ENCODE measurements around the gene TNFRSF14.

TNFRSF14 gene

DNA sequence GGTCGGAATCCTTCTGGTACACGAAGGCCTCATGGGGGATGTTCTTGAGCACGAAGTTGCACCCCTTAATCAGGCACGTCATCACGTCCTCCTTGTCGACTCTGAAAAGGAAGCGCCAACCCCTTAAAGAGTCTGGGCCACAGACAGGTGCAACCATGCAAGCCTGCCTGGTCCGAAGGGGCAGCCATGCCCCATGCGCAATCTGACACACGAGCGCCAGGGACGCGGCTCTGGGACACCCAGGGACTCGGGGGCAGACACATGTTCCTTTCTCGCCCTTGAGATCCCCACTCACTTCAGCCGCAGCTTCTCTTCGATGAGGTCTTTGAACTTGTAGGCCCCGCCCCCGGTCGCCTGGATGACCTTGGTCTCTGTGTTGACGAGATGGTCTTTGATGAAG lies 35.4 kb upstream of the TNFRSF14 start:
- no peak for TF ChIP-seq EZH2phosphoT487 (IDR thresholded peaks at IDR 0.05; ENCODE audit: borderline replicate concordance, low read length)
- TF ChIP-seq, protein P1, sequence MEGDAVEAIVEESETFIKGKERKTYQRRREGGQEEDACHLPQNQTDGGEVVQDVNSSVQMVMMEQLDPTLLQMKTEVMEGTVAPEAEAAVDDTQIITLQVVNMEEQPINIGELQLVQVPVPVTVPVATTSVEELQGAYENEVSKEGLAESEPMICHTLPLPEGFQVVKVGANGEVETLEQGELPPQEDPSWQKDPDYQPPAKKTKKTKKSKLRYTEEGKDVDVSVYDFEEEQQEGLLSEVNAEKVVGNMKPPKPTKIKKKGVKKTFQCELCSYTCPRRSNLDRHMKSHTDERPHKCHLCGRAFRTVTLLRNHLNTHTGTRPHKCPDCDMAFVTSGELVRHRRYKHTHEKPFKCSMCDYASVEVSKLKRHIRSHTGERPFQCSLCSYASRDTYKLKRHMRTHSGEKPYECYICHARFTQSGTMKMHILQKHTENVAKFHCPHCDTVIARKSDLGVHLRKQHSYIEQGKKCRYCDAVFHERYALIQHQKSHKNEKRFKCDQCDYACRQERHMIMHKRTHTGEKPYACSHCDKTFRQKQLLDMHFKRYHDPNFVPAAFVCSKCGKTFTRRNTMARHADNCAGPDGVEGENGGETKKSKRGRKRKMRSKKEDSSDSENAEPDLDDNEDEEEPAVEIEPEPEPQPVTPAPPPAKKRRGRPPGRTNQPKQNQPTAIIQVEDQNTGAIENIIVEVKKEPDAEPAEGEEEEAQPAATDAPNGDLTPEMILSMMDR (IDR thresholded peaks at IDR 0.05; ENCODE audit: low read depth, low read length, poor library complexity, severe bottlenecking): no peak
- Histone ChIP-seq H3K27ac (ENCODE audit: low read depth, low read length) (no peak overlapping the region), H3F3A (ENCODE audit: control insufficient read depth, insufficient read depth) (no peaks in the 10 kb centered on the region), H3K79me2 (ENCODE audit: control insufficient read depth, low read length) (peaks cover 46% of the 10 kb centered on the region), H4K20me1 (ENCODE audit: control insufficient read depth, insufficient read depth, low read depth, low read length) (peaks cover 24% of the 10 kb centered on the region), H3K4me2 (ENCODE audit: low read length) (no peak overlapping the region), H3K9me2 (replicated peaks; ENCODE audit: control insufficient read depth, low read length) (no peaks in the 10 kb centered on the region), H3K36me3 (ENCODE audit: control insufficient read depth, low read length) (peaks cover 66% of the 10 kb centered on the region), H3K4me3 (ENCODE audit: low read length) (no peak overlapping the region), H3K9me3 (ENCODE audit: control insufficient read depth, insufficient read depth, low read length) (no peaks in the 10 kb centered on the region), H3K27me3 (ENCODE audit: control insufficient read depth, low read length) (no peaks in the 10 kb centered on the region), H3K4me1 (ENCODE audit: control insufficient read depth, low read length) (peaks cover 17% of the 10 kb centered on the region)

DNA sequence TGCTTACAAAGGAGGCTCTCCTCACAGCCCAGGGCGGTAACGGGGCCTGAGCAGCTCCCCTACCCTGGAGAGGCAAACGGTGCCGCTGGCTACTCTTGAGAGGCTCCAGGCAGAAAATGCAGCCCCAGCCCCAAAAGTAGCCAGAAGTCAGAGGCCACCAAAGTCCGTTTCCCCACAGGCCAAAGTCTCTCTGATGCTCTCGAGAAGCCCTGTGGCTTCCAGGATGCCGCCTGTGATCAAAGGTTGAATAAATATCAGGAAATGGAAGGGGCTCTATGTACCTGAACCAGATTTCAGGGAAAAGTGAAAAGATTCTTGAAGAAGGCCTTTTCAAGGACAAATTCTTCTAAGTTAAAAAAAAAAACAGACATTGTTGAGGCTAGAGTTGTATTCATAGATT lies 33.9 kb upstream of the TNFRSF14 start:
- Histone ChIP-seq H3K27me3 (ENCODE audit: control insufficient read depth, low read length) (peaks cover 6% of the 10 kb centered on the region), H3F3A (ENCODE audit: control insufficient read depth, insufficient read depth) (no peaks in the 10 kb centered on the region), H3K9me2 (replicated peaks; ENCODE audit: control insufficient read depth, low read length) (no peaks in the 10 kb centered on the region), H3K36me3 (ENCODE audit: control insufficient read depth, low read length) (peaks cover 53% of the 10 kb centered on the region), H3K4me3 (ENCODE audit: low read length) (no peak overlapping the region), H4K20me1 (ENCODE audit: control insufficient read depth, insufficient read depth, low read depth, low read length) (peaks cover 24% of the 10 kb centered on the region), H3K4me2 (ENCODE audit: low read length) (no peak overlapping the region), H3K27ac (ENCODE audit: low read depth, low read length) (no peak overlapping the region), H3K4me1 (ENCODE audit: control insufficient read depth, low read length) (peaks cover 23% of the 10 kb centered on the region), H3K9me3 (ENCODE audit: control insufficient read depth, insufficient read depth, low read length) (no peaks in the 10 kb centered on the region), H3K79me2 (ENCODE audit: control insufficient read depth, low read length) (peaks cover 48% of the 10 kb centered on the region)
- no peak for TF ChIP-seq EZH2phosphoT487 (IDR thresholded peaks at IDR 0.05; ENCODE audit: borderline replicate concordance, low read length)
- TF ChIP-seq, protein P1 (IDR thresholded peaks at IDR 0.05; ENCODE audit: low read depth, low read length, poor library complexity, severe bottlenecking): no peak

DNA sequence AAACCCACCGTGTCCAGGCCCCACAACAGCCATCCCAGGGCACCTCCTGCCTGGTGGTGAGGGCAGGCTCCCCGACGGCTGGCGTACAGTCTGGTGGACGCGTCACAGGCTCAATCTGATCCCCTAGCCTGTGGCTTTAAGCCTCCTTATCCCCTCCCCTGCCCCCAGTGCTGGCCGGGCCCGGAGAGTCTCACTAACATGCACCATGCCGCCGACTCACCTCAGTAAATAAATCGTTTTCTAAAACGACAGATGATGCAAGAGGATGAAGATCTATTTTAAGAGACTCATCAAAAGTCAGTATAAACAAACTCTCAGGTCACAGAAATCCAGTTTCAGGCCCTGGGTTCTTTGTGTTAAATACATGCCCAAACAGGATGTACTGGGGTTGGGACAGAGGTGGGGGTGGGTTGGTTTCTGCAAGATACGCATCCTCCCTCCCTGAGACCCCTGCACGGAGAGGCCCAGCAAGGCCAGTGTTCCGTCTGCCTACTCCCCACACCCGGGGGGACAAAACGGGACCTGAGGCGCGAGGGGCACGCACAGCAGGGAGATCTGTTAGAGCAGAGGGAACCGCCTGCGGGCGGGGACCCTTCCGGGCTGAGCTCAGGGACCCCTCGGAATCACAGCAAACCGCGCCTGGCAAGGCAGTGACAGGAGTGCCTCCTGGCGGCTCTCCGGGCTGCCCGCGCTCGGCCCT lies 32.8 kb upstream of the TNFRSF14 start:
- TF ChIP-seq, protein P1 (IDR thresholded peaks at IDR 0.05; ENCODE audit: low read depth, low read length, poor library complexity, severe bottlenecking): no peak
- TF ChIP-seq EZH2phosphoT487 (IDR thresholded peaks at IDR 0.05; ENCODE audit: borderline replicate concordance, low read length): no peak
- Histone ChIP-seq H3K4me2 (ENCODE audit: low read length) (no peak overlapping the region), H3K27ac (ENCODE audit: low read depth, low read length) (no peak overlapping the region), H3K4me3 (ENCODE audit: low read length) (no peak overlapping the region), H3K27me3 (ENCODE audit: control insufficient read depth, low read length) (peaks cover 17% of the 10 kb centered on the region), H3K9me3 (ENCODE audit: control insufficient read depth, insufficient read depth, low read length) (no peaks in the 10 kb centered on the region), H3K9me2 (replicated peaks; ENCODE audit: control insufficient read depth, low read length) (no peaks in the 10 kb centered on the region), H3K79me2 (ENCODE audit: control insufficient read depth, low read length) (peaks cover 48% of the 10 kb centered on the region), H3F3A (ENCODE audit: control insufficient read depth, insufficient read depth) (no peaks in the 10 kb centered on the region), H3K36me3 (ENCODE audit: control insufficient read depth, low read length) (peaks cover 44% of the 10 kb centered on the region), H4K20me1 (ENCODE audit: control insufficient read depth, insufficient read depth, low read depth, low read length) (peaks cover 24% of the 10 kb centered on the region), H3K4me1 (ENCODE audit: control insufficient read depth, low read length) (peaks cover 23% of the 10 kb centered on the region)

All from DOHH2 (cell line).